ENCODE data around the gene RTL9.

DNA sequence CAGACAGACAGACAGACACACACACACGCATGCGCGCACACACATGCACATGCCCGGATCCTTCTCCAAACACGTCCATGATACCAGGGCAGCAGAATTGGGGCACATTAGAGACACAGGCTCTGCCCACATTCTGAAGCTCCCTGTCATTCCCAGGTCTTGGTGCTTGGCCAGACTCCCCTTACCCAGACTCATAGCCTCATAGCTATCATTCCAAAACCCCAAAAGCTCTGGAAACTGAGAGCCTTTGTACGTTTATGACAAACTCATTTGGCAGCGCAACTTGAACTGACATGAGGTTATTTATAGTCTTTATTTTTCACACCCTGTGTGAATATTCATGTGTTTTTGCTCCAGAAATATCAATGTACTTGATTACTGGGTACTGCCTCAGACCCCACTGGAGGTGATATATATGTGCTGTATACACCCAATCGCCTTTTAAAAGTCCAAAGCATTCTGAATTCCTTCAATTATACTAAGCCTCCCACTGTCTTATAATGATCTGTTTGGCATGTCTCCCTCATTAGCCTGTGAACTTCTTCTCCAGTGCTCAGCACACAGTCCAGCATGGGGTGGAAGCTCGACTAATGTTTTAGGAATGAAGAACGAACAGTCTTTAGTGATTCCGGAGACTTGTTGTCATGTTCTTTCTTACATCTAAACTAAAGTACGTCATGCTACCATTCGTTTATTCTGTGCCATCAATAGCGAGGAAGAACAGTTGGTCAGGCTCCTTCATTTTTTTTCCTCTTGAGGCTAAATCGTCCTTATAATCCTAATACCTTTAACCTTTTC, 45.0 kb downstream of the RTL9 start:
- no peak for TF ChIP-seq POLR2A (IDR thresholded peaks at IDR 0.05)
- TF ChIP-seq, protein P1, sequence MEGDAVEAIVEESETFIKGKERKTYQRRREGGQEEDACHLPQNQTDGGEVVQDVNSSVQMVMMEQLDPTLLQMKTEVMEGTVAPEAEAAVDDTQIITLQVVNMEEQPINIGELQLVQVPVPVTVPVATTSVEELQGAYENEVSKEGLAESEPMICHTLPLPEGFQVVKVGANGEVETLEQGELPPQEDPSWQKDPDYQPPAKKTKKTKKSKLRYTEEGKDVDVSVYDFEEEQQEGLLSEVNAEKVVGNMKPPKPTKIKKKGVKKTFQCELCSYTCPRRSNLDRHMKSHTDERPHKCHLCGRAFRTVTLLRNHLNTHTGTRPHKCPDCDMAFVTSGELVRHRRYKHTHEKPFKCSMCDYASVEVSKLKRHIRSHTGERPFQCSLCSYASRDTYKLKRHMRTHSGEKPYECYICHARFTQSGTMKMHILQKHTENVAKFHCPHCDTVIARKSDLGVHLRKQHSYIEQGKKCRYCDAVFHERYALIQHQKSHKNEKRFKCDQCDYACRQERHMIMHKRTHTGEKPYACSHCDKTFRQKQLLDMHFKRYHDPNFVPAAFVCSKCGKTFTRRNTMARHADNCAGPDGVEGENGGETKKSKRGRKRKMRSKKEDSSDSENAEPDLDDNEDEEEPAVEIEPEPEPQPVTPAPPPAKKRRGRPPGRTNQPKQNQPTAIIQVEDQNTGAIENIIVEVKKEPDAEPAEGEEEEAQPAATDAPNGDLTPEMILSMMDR (IDR thresholded peaks at IDR 0.05) = no peak
